GM19452 (cell line): Measurements from ENCODE around the gene ANKRD55.
A peak's percentile ranks its signal among the peaks of the same experiment; 100 is the strongest.
"Not testable (repeated sequence)": the region's sequence is repeated elsewhere in the genome, so short reads cannot be mapped to it uniquely, and the experiment has no call there.

Source experiments
- ATAC-seq: cut with Tn5 transposase; IDR thresholded peaks from one replicate; pipeline ENCODE4 v1.9.1; 2021; ENCODE audit not compliant: unreplicated experiment

The ANKRD55 gene

DNA sequence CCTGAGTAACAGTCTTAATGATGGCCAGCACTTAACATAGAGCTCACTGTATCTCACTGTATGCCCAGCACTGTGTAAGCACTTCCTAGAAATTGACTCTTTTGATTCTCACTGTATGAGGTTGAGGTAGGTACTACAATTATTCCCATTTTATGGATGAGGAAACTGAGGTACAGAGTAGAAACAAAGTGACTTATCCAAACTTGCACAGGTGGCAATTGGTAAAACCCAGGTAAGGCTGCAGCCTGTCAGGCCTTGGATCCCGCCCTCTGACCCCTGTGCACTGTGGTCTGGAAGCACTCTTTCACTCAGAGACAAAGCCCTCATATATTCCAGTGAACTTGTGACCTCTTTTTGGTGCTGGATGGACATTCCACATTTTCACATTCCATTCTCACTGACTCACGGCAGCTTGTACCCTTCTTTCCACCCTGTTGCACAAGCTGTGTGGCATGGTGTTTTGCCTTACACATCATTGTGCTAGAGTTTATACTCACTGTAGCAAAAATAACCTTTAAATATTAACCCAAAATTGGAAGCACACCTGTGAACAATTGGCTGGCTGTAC is 21.7 kb downstream of the ANKRD55 start:
- ATAC-seq, result no peak

DNA sequence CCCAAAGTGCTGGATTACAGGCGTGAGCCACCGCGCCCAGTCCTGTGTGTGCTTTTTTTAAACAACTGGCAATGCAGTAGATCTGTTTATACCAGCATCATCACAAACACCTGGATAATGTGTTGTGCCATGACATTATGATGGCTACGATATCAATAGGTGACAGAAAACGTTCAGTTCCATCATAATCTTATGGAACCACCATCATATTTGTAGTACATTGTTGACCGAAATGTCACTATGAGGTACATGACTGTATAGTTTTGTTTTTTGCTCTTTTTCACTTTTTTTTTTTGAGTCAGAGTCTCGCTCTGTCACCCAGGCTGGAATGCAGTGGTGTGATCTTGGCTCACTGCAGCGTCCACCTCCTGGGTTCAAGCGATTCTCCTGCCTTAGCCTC is 24.4 kb downstream of the ANKRD55 start:
- no peak for ATAC-seq

DNA sequence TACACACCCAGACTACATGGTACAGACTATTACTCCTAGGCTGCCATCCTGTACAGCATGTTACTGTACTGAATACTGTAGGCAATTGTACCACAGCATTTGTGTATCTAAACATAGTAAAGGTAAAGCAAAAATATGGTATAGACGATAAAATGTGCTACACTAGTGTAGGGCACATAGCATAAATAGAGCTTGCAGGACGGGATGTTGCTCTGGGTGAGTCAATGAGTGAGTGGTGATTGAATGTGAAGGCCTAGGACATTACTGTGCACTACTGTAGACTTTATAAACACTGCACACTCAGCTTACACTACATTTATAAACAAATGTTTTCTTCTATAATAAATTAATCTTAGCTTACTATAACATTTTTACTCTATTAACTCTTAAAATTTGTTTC is 25.6 kb downstream of the ANKRD55 start:
- no peak for ATAC-seq

DNA sequence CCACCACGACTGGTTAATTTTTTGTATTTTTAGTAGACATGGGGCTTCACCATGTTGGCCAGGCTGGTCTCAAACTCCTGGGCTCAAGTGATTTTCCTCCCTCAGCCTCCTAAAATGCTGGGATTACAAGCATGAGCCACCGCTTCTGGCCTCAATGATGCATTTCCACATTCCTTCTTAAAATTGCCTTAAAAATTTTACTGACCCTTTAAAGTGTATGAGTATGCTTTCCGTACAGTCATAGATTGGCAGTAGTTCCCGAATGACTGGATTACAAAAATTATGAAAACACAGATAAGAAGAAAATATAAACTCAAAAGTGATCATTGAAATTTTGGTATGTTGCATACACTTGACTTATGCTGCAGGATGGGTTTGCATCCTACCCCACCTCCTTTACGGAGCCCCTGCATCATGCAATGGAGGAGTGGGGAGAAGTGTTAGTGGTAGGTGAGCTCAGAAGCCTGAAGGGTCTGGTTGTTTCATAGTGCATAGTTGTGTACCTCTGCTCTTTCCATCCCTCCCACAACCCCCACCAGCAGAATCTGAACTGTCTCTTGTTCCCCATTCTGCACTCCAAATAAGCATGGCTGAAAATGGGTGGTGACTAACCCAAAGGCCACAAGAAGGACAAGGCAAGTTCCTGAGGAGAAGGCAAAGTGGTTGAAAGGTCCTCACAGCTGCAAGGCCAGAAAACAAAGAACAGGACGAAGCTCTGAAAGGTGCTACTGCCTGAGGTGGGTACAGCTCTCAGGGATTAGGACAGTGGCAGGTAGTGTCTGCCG is 26.8 kb downstream of the ANKRD55 start:
- no peak for ATAC-seq

DNA sequence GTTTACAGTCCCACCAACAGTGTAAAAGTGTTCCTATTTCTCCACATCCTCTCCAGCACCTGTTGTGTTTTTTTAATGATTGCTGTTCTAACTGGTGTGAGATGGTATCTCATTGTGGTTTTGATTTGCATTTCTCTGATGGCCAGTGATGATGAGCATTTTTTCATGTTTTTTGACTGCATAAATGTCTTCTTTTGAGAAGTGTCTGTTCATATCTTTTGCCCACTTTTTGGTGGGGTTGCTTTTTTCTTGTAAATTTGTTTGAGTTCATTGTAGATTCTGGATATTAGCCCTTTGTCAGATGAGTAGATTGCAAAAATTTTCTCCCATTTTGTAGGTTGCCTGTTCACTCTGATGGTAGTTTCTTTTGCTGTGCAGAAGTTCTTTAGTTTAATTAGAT is 29.2 kb downstream of the ANKRD55 start:
- not testable (repeated sequence) for ATAC-seq

DNA sequence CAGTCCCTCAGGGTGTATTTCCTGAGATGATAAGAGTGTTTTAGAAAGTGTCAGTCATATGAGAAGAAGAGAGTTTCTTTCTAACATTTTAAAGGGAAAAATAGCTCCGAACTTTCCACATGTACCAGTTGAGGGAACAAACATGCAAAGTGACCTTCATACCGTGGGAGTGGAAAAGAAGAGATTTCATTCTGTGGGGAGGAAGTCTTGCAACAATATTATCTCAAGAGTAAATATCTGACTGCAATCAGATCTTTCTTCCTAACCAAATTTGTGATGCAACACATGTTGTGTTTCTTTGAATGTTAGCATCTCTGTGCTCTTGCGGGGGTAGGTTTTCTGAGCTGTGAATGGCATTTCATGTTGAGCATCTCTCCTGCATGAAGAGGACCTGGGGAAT is 30.6 kb downstream of the ANKRD55 start:
- no peak for ATAC-seq

DNA sequence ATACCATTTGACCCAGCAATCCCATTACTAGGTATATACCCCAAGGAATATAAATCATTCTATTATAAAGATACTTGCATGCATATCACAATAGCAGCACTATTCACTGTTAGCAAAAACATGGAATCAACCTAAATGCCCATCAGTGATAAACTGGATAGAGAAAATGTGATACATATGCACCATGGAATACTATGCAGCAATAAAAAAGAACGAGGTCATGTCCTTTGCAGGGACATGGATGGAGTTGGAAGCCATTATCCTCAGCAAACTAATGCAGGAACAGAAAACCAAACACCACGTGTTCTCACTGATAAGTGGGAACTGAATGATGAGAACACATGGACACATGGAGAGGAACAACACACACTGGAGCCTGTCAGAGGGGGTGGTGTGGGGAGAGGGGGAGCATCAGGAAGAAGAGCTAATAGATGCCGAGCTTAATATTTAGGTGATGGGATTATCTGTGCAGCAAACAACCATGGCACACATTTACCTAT is 31.3 kb downstream of the ANKRD55 start:
- ATAC-seq, result not testable (repeated sequence)

DNA sequence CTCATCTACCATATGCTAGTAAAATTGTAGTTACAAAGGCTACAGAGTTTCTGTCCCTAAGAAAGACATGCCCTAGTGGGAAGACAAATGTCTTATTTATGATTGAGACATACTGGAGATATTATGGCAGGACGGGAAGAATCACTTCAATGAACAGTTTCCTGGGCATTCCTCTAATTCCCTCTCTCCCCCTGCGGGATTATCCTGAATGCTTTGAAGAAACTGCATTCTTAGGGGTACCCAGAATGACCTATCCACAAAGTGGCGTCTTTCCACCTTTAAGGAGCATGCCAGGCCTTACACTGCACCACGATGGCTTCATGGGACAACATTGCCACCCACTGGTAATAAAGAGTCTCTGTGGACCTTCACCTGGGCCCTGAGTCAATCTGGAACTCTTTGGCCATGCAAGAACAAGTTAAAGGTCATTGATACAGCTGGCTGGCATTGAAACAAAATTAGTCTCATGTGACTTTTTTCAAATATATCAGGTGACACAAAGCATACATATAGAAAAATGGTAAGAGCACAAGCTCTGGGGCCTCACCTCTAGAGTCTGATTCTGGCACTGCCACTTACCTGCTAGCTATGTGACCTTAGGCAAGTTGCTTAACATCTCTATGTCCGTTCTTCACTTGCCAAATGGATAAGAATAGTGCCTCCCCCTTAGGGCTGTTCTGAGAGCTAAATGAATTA is 32.0 kb downstream of the ANKRD55 start:
- peak; percentile 100 for ATAC-seq

DNA sequence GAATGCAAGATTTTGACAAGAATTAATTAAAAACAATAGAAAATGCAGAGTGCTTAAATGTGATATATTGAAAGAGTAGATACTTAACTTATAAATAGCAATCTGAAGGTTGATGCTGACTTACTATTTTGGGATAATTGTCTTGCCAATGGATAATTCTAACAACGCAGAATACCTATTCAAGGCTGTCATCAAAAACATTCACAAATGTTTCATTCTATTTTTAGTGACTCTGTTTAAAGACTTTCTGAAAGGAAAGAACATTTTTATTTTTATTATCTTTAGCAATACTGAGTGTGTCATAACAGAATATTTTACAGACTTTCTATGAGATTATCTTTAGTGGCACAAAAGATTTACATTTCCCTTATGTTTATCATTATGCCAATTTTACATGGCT is 38.1 kb downstream of the ANKRD55 start:
- no peak for ATAC-seq

DNA sequence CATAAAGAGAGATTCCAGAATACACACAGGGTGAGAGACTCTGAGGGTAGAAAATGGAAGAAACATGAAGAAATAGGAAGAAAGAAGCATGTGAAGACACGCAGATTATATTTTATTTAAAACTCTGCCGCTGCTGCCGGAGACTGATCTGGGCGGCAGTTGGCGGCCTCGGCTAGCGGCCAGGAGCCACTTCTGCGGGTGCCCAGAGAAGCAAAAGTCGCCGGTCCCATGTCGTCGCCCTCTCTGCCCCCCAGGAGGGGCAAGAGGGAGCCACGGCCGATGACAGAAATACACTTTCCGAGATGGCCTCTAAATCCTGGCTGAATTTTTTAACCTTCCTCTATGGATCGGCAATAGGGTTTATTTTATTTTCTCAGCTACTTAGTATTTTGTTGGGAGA is 40.9 kb downstream of the ANKRD55 start:
- no peak for ATAC-seq

DNA sequence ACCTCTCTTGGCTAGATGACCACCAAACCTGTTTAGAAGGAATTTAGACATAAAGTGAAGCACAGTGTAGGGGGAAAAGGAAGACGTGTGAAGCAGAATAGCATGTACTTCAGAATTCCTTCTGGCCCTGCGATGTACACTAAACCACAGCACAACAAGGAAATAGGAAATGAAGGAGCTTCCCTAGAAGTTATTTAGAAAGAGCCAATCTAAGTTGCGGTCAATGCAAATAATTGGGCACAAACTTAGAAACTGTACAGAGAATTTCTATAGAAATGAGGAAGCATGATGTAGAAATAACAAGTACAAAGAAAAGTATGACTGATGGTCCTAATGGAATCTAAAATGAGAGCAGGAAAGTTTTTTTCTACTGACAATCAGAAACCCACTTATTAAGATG is 41.5 kb downstream of the ANKRD55 start:
- ATAC-seq, result no peak

DNA sequence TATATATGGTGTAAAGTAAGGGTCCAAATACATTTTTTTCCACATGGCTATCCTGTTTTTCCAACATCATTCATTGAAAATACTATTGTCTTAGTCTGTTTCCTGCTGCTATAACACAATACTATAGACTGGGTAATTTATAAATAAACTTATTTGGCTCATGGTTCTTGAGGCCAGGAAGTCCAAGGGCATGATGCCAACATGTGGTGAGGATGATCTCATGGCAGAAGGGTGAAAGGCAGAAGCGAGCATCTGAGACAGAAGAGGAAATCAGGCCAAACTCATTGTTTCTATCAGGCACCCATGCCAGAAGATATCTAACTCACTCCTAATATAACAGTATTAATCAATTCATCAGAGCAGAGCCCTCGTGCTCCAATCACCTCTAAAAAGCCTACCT is 42.6 kb downstream of the ANKRD55 start:
- ATAC-seq, result no peak

DNA sequence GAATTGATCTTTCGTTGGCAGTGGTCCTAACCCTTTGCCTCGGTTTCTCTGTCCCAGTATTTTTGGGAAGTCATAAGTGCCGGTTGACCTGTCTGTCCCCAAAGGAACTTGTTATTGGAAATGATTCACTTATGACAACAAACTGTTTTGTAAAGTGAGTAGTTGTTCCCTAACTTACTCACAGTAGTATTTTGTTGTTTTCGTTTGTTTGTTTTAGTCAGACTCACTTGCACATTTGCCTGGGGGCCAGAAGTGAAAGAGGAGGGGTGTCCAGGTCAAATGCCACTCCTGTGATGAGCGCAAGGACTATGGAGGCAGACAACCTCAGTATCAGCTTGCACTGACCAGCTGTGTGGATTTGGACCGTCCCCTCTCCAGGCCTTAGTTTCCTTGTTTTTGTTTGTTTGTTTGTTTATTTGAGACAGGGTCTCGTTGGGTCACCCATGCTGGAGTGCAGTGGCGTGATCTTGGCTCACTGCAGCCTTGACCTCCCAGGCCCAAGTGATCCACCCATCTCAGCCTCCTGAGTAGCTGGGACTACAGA is 47.3 kb downstream of the ANKRD55 start:
- ATAC-seq, result no peak

DNA sequence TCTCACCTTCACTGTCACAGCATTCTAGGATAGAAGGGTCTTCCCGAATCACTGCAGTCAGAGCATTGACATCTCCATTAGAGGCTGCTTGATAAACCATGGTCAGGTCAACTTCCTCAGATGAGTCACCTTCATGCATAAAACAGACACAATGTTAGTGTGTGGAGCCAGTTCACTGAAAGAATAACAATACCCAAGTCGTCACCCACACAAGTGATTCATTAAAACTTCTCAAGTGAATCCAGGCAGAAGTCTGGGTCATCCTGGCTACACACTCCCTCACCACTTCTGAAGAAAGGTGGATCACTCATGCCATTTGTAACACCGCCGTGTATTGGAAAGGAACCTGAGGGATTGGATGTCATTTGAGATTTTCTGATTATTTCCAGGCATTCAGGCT is 49.6 kb downstream of the ANKRD55 start:
- no peak for ATAC-seq

DNA sequence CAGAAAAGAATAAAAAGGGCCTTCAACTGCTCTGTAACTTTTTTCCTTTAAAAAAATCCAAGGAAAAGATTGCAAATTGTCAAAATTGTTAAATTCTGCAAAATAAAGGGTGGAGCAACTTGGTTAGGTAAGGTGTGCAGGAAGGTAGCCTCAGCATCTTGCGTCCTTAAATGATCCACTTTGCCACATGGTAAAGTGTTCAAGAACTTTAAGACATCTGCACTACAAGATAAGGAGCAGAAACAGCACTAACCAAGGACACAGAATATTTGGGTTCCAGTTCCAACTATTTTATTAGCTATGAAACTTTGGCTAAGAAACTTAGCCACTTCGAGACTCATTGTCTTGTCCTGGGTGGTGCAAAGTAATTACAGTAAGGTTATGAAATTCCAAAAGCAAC is 53.7 kb downstream of the ANKRD55 start:
- ATAC-seq, result no peak

DNA sequence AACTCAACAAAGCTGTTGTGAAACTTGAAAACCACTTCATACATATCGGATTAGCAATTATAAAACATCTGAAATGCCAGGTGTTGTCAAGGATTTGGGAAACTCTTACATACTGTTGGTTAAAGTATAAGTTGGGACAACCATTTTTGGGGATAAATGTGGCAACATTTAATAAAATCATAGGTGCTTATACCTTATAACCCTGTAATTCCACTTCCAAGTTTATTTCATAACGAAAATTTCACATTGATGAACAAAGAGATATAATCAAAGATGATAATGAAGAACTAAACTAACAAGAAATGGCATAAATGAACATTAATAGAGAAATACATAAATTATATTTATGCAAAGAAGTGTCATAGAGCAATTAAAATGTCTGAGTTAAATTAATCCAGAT is 54.3 kb downstream of the ANKRD55 start:
- ATAC-seq, result no peak

DNA sequence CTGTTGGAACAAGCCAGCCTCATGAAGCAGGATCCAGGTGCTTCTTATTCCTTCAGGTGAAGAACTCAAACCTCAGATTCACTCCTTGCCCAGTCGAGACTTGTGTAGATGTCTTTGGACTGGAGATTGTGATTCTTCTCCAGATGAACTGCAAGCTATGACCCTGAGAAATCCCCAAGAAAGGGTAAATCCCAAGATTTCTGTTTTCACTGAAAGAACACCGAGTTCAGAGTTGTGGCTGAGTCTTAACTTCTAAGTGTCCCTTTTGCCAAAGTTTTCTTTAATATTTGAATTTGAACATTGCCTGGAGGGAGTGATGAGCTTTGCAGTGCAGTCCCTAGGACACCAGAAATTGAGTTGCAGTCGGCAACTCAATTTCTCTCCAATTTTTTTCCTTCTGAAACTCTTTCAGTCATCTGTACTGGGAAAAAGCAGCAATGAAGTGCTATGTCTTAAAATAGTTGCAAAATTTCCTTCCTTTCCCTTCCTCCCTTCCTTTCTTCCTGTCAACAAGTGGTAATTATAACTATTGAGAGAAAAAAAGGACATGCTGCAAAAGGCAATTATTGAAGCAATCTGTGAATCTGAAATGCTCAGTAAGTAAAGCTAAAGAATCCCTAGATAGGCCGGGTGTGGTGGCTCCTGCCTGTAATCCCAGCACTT is 56.1 kb downstream of the ANKRD55 start:
- ATAC-seq, result no peak

DNA sequence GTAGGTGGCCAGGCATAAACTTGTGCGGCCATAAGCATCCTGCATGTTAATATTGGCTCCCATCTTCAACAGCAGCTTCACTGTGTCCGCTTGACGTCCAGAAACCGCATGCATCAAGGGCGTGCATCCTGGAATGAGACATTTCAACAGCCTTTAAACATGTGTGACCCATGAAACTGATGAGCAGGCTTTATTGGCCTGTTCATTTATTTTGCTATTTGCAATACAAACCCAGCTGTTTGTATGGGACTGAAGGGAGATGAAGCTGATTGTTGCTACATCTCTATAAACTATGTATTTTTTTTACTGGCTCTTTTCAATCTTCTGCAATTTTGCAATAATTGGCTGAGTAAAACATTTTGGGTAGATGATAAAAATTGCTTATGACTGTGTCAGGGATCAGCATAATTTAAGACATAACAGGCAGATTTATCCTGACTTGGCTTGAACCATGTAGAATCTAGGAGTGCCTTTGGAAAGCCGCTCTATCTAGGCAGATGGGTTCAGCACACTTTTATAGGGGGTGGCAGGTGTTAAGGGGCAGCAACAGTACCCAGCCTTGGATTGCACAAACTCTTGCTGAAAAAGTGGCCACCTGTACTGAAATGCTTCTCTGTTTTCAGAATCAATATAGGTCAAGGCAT is 56.9 kb downstream of the ANKRD55 start:
- no peak for ATAC-seq

DNA sequence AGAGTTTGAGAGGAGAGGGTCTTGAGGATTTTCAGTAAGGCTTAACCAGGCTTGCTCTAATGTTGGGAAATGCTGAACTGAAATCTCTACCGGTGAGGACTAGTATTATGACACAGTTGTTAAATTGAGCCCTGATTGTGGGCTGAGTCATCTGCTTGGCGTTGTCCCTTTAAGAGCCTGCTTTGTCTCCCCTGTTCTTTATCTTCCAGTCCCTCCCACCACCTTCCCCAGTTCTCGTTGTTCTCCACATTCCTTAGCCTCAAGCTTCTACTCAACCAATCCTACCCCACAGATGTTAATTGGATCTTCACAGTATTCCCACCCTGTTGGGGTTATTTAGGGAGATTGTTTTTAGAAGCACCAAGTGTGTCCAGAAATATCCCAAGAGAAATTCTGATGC is 57.6 kb downstream of the ANKRD55 start:
- ATAC-seq, result no peak

DNA sequence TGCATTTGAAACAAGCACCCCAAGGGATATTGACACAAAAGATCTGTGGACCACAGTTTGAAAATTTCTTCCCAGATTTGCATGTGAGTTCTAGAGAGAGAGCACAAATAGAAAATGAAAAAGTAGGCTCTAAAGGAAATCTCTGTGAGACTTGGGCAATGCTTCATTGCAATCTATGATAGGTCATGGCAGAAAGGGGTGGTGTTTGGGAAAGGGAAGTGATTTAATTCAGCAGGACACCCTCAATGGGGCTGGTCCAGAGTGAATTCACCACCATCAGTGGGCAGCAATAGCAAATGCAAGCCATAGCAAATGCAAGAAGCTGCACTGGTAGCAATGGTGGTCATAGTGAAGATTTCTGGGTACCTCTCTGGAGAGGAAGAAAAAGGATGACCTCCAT is 58.1 kb downstream of the ANKRD55 start:
- no peak for ATAC-seq

DNA sequence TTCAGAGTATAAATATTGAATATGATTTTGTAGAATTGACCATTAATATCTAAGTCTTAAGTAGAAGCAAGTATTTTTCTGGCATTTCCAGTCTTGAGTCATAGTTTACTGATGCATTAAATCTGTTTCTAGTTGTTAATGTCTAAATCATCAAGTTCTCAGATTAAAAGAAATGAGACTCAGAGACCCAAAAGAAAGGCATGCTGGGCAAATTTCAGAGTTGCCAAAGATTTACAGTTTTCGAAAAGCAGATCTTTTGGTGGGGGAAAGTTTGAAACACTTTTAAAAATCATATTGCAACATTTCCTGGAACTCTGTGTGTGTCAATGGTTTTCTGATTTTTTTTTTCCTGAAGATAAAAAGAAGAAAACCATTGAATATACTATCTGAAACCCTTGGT is 60.9 kb downstream of the ANKRD55 start:
- no peak for ATAC-seq
